Neural cell (in vitro differentiated cells): ENCODE measurements around the gene PLSCR4. TPM values are rescaled to one million over a fixed set of nuclear protein-coding genes. Genes with fewer than 3 reads are reported as not detected.

Experiments used
- H2AFZ ChIP-seq: fragments of 200-600, 300-800 bp; sonication (generic), shearing (Covaris generic); 2 replicates; pipeline ENCODE4 v1.6.0; 2014; ENCODE audit warnings: low read depth, mild to moderate bottlenecking, antibody characterized with exemption, low read length, moderate library complexity
- H3F3A ChIP-seq: fragments of 200-600 bp; shearing (Covaris generic); 2 replicates; pipeline ENCODE4 v1.6.1; 2016; ENCODE audit warnings: mild to moderate bottlenecking, moderate library complexity, mixed read lengths, antibody characterized with exemption, low read length; ENCODE audit not compliant: insufficient read depth, poor library complexity, severe bottlenecking
- H3K27ac ChIP-seq: fragments of 200-600, 300-800 bp; sonication (generic), shearing (Covaris generic); 2 replicates; pipeline ENCODE4 v1.5.1; 2014; ENCODE audit warnings: mild to moderate bottlenecking, low read length, moderate library complexity
- H3K27me3 ChIP-seq: fragments of 300-800, 200-600 bp; sonication (generic), shearing (Covaris generic); 2 replicates; pipeline ENCODE4 v1.6.0; 2014; ENCODE audit warnings: mild to moderate bottlenecking, low read depth, low read length, moderate library complexity; ENCODE audit not compliant: insufficient read depth
- H3K36me3 ChIP-seq: fragments of 300-800, 200-600 bp; sonication (generic), shearing (Covaris generic); 2 replicates; pipeline ENCODE4 v1.5.1; 2014; ENCODE audit warnings: mild to moderate bottlenecking, antibody characterized with exemption, low read length, moderate library complexity; ENCODE audit not compliant: insufficient read depth
- H3K4me2 ChIP-seq: fragments of 300-800, 200-600 bp; sonication (generic), shearing (Covaris generic); 2 replicates; pipeline ENCODE4 v1.6.0; 2014; ENCODE audit warnings: mild to moderate bottlenecking, low read length
- H3K4me3 ChIP-seq: fragments of 300-800, 200-600 bp; sonication (generic), shearing (Covaris generic); 2 replicates; pipeline ENCODE4 v1.5.1; 2014; ENCODE audit warnings: mild to moderate bottlenecking, low read length, moderate library complexity
- H3K79me2 ChIP-seq: fragments of 200-600 bp; shearing (Covaris generic); replicated peaks from 2 replicates; pipeline ENCODE4 v1.6.0; 2014; ENCODE audit warnings: mild to moderate bottlenecking, low read length, moderate library complexity; ENCODE audit not compliant: insufficient read depth
- H3K9ac ChIP-seq: fragments of 300-800, 200-600 bp; sonication (generic), shearing (Covaris generic); 2 replicates; pipeline ENCODE4 v1.6.1; 2016; ENCODE audit warnings: mild to moderate bottlenecking, low read length, mixed read lengths
- H3K9me2 ChIP-seq: fragments of 200-600 bp; shearing (Covaris generic); 2 replicates; pipeline ENCODE4 v1.6.1; 2016; ENCODE audit warnings: mild to moderate bottlenecking, low read length, mixed read lengths; ENCODE audit not compliant: insufficient read depth
- H3K9me3 ChIP-seq: fragments of 200-600, 300-800 bp; sonication (generic), shearing (Covaris generic); 2 replicates; pipeline ENCODE4 v1.6.1; 2016; ENCODE audit warnings: mild to moderate bottlenecking, mixed run types, low read length, moderate library complexity, mixed read lengths
- H4K20me1 ChIP-seq: fragments of 200-600 bp; shearing (Covaris generic); 2 replicates; pipeline ENCODE4 v1.6.1; 2016; ENCODE audit warnings: mild to moderate bottlenecking, mixed run types; ENCODE audit not compliant: insufficient read depth
- CTCF ChIP-seq: fragments of 450-650 bp; IDR thresholded peaks from 2 replicates; pipeline ENCODE4 v1.5.1; 2014; ENCODE audit warnings: antibody characterized with exemption, mild to moderate bottlenecking, moderate library complexity; ENCODE audit not compliant: poor library complexity, severe bottlenecking
- EP300 ChIP-seq: fragments of 450-650 bp; conservative IDR thresholded peaks from 2 replicates; pipeline ENCODE4 v1.6.1; 2014; ENCODE audit warnings: antibody characterized with exemption, mild to moderate bottlenecking, moderate library complexity; ENCODE audit not compliant: poor library complexity, severe bottlenecking
- EZH2 ChIP-seq: fragments of 200-600, 300-800 bp; shearing (Covaris generic), sonication (generic); IDR thresholded peaks from 2 replicates; pipeline ENCODE4 v1.6.1; 2014; ENCODE audit warnings: antibody characterized with exemption, low read length, borderline replicate concordance, mild to moderate bottlenecking; ENCODE audit not compliant: insufficient read depth, poor library complexity, severe bottlenecking
- MXI1 ChIP-seq: fragments of 450-650 bp; conservative IDR thresholded peaks from 2 replicates; pipeline ENCODE4 v1.6.1; 2014; ENCODE audit warnings: antibody characterized with exemption, mild to moderate bottlenecking; ENCODE audit not compliant: poor library complexity, severe bottlenecking
- POLR2AphosphoS5 ChIP-seq: IDR thresholded peaks from 2 replicates; pipeline ENCODE4 v1.6.1; 2012
- RAD21 ChIP-seq: fragments of 450-650 bp; conservative IDR thresholded peaks from 2 replicates; pipeline ENCODE4 v1.6.1; 2014; ENCODE audit warnings: antibody characterized with exemption, mild to moderate bottlenecking, moderate library complexity
- SMC3 ChIP-seq: fragments of 450-650 bp; conservative IDR thresholded peaks from 2 replicates; pipeline ENCODE4 v1.6.1; 2014; ENCODE audit warnings: antibody characterized with exemption, mild to moderate bottlenecking, moderate library complexity; ENCODE audit not compliant: poor library complexity
- TAF1 ChIP-seq: IDR thresholded peaks from 2 replicates; pipeline ENCODE4 v1.6.1; 2012; ENCODE audit warnings: low read depth
- polyA plus RNA-seq: library from polyadenylated mRNA; depleted of rRNA; stranded (reverse); fragments of >200 nt; gene quantifications from 2 replicates; pipeline ENCODE4 v1.2.3, GENCODE V29; 2014
- TF ChIP-seq, protein P1 (sequence below): IDR thresholded peaks from 2 replicates; pipeline ENCODE4 v1.6.1; 2012; ENCODE audit warnings: borderline replicate concordance

The PLSCR4 gene
- polyA plus RNA-seq, 1 donor from 2014 or later: not detected

GRCh38 chr3:146157325-146158060 lies 93.4 kb downstream of the PLSCR4 start:
- H4K20me1 ChIP-seq: no peaks in the 10 kb centered on the region
- H3K79me2 ChIP-seq: no peaks in the 10 kb centered on the region
- TF ChIP-seq SMC3: no peak
- TF ChIP-seq, protein P1, sequence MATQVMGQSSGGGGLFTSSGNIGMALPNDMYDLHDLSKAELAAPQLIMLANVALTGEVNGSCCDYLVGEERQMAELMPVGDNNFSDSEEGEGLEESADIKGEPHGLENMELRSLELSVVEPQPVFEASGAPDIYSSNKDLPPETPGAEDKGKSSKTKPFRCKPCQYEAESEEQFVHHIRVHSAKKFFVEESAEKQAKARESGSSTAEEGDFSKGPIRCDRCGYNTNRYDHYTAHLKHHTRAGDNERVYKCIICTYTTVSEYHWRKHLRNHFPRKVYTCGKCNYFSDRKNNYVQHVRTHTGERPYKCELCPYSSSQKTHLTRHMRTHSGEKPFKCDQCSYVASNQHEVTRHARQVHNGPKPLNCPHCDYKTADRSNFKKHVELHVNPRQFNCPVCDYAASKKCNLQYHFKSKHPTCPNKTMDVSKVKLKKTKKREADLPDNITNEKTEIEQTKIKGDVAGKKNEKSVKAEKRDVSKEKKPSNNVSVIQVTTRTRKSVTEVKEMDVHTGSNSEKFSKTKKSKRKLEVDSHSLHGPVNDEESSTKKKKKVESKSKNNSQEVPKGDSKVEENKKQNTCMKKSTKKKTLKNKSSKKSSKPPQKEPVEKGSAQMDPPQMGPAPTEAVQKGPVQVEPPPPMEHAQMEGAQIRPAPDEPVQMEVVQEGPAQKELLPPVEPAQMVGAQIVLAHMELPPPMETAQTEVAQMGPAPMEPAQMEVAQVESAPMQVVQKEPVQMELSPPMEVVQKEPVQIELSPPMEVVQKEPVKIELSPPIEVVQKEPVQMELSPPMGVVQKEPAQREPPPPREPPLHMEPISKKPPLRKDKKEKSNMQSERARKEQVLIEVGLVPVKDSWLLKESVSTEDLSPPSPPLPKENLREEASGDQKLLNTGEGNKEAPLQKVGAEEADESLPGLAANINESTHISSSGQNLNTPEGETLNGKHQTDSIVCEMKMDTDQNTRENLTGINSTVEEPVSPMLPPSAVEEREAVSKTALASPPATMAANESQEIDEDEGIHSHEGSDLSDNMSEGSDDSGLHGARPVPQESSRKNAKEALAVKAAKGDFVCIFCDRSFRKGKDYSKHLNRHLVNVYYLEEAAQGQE: no peak
- TF ChIP-seq RAD21: no peak
- no peak for TF ChIP-seq TAF1
- TF ChIP-seq CTCF: no peak
- TF ChIP-seq POLR2AphosphoS5: no peak
- no peak for TF ChIP-seq EZH2
- TF ChIP-seq MXI1: no peak
- no peak for TF ChIP-seq EP300
- H3F3A ChIP-seq: no peaks in the 10 kb centered on the region
- no peak overlapping the region for H3K27ac ChIP-seq
- no peak overlapping the region for H3K4me3 ChIP-seq
- no peaks in the 10 kb centered on the region for H3K9me3 ChIP-seq
- H2AFZ ChIP-seq: no peak overlapping the region
- H3K36me3 ChIP-seq: no peaks in the 10 kb centered on the region
- no peak overlapping the region for H3K4me2 ChIP-seq
- peaks cover 6% of the 10 kb centered on the region for H3K27me3 ChIP-seq
- no peak overlapping the region for H3K9ac ChIP-seq
- H3K9me2 ChIP-seq: no peaks in the 10 kb centered on the region

- Histone ChIP-seq H4K20me1 (no peaks in the 10 kb centered on the region), H3K27me3 (peaks cover 3% of the 10 kb centered on the region), H3K79me2 (no peaks in the 10 kb centered on the region), H3F3A (no peaks in the 10 kb centered on the region), H3K4me3 (no peak overlapping the region), H3K4me2 (no peak overlapping the region), H3K9me3 (no peaks in the 10 kb centered on the region), H3K9ac (no peak overlapping the region), H3K36me3 (no peaks in the 10 kb centered on the region), H2AFZ (no peak overlapping the region), H3K9me2 (no peaks in the 10 kb centered on the region), H3K27ac (no peak overlapping the region)
- no peak for TF ChIP-seq EZH2
- no peak for TF ChIP-seq CTCF
- no peak for TF ChIP-seq RAD21
- TF ChIP-seq TAF1: no peak
- no peak for TF ChIP-seq SMC3
- no peak for TF ChIP-seq POLR2AphosphoS5
- no peak for TF ChIP-seq MXI1
- TF ChIP-seq, protein P1: no peak
- TF ChIP-seq EP300: no peak
These were observed 94.1 kb downstream of the PLSCR4 start for GRCh38 chr3:146156666-146157314.
